Measurements from ENCODE around the gene HIVEP3. TPM values are rescaled to one million over a fixed set of nuclear protein-coding genes. Genes with fewer than 3 reads are reported as not detected.

The HIVEP3 gene
- 0.46 and 2.1 TPM in 2 replicates for total RNA-seq

DNA sequence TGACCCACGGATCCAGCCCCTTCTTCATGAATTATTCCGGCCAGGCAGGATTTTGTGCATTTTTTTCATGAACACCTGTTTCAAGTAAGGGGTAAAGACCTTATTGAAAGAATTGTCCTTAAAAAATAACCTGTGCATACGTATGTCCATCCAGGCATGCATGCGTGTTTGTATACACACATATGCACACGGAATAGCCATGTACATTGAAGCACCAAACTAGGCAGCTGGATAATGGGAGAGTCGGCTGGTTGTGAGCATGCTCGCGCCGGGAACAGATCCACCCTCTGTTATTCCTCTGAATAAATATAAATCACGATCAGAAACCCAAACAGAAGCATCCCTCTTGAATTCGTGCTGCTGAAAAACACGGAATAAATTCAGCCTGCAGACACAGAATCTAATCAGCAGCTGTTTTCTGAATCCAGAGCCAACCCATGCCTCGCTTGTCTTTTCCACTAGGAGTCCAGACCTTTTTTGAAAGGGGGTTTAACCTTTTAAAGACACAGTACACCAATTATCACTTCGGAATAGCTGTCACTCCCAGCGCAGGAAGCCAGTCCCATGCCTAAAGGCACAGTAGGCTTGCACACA lies at the start of gene HIVEP3:
HIVEP3 (minus strand) TSS at position 473 of the 594 bp plus-strand sequence.

GRCh38 chr1:41484402-41485241 lies 434.1 kb downstream of the HIVEP3 start, which contains the start of gene EDN2:
TSS of gene EDN2 (minus strand) at chr1:41484683. CDS start at chr1:41484601, 82 bp downstream.

Other genes with a start within 250 kb of the HIVEP3 start
- gene GUCA2B, start 234.5 kb upstream of the HIVEP3 start, total RNA-seq: not detected in 2 replicates
- not detected in 2 replicates for gene GUCA2A, start 245.8 kb upstream of the HIVEP3 start, total RNA-seq